Testis (tissue), 3 donors: Measurements from ENCODE around the gene CCRL2. TPM values are rescaled to one million over a fixed set of nuclear protein-coding genes. Genes with fewer than 3 reads are reported as not detected.

ENCODE experiments used
- DNase-seq: peaks from one replicate; pipeline ENCODE4 v3.0.0-alpha.2; 2019
- H3K27ac ChIP-seq, 2 donors: fragments of 200-600 bp; sonication (generic); one replicate each; pipeline ENCODE4 v1.5.1; 2019
- H3K27me3 ChIP-seq: fragments of 200-600 bp; sonication (generic); one replicate; pipeline ENCODE4 v1.5.1; 2019
- H3K36me3 ChIP-seq: fragments of 200-600 bp; sonication (generic); one replicate; pipeline ENCODE4 v1.5.1; 2017; ENCODE audit warnings: low read depth; ENCODE audit errors: missing control alignments
- H3K4me1 ChIP-seq: fragments of 200-600 bp; sonication (generic); one replicate; pipeline ENCODE4 v1.5.1; 2019
- H3K4me3 ChIP-seq, 2 donors: fragments of 200-600 bp; sonication (generic); one replicate each; pipeline ENCODE4 v1.5.1; 2017 to 2019
- H3K9me3 ChIP-seq: fragments of 200-600 bp; sonication (generic); one replicate; pipeline ENCODE4 v1.5.1; 2017
- POLR2A ChIP-seq: fragments of 450-650 bp; IDR thresholded peaks from one replicate; pipeline ENCODE4 v1.6.1; 2017; ENCODE audit warnings: antibody characterized with exemption, mild to moderate bottlenecking, moderate library complexity
- WGBS, 2 donors: methylation state at CpG; one replicate each; pipeline ENCODE4 v1.1.5; 2018; 5-methylcytosine and 5-hydroxymethylcytosine counted together
- intact Hi-C: fragments of 100-400 bp; cut with DNase I; formaldehyde crosslinking; loops from one replicate; pipeline ENCODE4 v1.15.1; 2023; ENCODE audit warnings: low total_unique reads
- polyA plus RNA-seq: library from polyadenylated mRNA; stranded (reverse); fragments of 350-450 nt; fragmentation: Illumina TruSeq; extraction: RNeasy Lipid Tissue Mini Kit (QIAGEN cat#74804); gene quantifications from one replicate; pipeline ENCODE4 v1.2.3, GENCODE V29; 2014; ENCODE audit warnings: low read depth, low replicate concordance; ENCODE audit not compliant: insufficient read depth
- total RNA-seq, 2 donors: library from RNA; depleted of rRNA; stranded (reverse); fragments of >200 nt; gene quantifications; one replicate each; pipeline ENCODE4 v1.2.3, GENCODE V29; 2016
- TF ChIP-seq, protein P1 (sequence below), 3 experiments: fragments of 450-650 bp in 2 of 3; fragments of 200-600 bp in 1 of 3; sonication (generic) in 1 of 3; IDR thresholded peaks; one replicate each; pipeline ENCODE4 v1.5.1; 2016 to 2019; ENCODE audit warnings: antibody characterized with exemption in 3 of 3, mild to moderate bottlenecking in 2 of 3, moderate library complexity in 1 of 3

CCRL2 gene
- total and polyA plus RNA-seq, 3 donors from 2014 or later: 0.31 to 1.2 (median 0.87) TPM

DNA sequence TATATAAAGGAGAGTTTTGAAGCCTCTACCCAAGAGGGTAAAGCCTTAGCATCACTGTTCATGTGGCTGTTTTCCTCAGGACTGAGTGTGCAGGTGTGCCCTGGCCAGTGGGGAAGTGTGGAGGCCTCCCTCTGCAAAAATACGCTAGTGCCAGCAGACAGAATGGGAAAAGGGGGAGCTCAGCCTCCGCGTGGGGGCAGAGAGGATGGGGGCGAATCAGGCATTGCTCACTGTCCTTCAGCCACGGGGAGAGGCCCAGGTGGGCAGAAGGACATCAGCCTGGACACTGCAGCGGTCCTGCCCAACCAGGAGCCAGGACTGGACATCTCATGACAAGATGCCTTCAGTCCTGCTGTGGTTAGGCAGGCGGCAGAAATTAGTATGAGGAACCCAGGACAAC, 47.5 kb downstream of the CCRL2 start:
- no peak for DNase-seq
- Histone ChIP-seq H3K36me3 (no peaks in the 10 kb centered on the region), H3K9me3 (no peaks in the 10 kb centered on the region), H3K27ac (no peak overlapping the region), H3K4me1 (no peaks in the 10 kb centered on the region), H3K4me3 (no peak overlapping the region), H3K27me3 (no peaks in the 10 kb centered on the region)
- TF ChIP-seq, protein P1, sequence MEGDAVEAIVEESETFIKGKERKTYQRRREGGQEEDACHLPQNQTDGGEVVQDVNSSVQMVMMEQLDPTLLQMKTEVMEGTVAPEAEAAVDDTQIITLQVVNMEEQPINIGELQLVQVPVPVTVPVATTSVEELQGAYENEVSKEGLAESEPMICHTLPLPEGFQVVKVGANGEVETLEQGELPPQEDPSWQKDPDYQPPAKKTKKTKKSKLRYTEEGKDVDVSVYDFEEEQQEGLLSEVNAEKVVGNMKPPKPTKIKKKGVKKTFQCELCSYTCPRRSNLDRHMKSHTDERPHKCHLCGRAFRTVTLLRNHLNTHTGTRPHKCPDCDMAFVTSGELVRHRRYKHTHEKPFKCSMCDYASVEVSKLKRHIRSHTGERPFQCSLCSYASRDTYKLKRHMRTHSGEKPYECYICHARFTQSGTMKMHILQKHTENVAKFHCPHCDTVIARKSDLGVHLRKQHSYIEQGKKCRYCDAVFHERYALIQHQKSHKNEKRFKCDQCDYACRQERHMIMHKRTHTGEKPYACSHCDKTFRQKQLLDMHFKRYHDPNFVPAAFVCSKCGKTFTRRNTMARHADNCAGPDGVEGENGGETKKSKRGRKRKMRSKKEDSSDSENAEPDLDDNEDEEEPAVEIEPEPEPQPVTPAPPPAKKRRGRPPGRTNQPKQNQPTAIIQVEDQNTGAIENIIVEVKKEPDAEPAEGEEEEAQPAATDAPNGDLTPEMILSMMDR (IDR thresholded peaks at IDR 0.05): no peak
- TF ChIP-seq POLR2A: no peak
- intact Hi-C loops: no loop called here
- WGBS, 2 donors: 70 to 88% methylated on average over 7 of the region's 7 CpGs

- no peaks in the 10 kb centered on the region for H3K4me1 ChIP-seq
- no peak overlapping the region for H3K27ac ChIP-seq
- intact Hi-C loops: no loop called here
- TF ChIP-seq POLR2A: no peak
- TF ChIP-seq, protein P1 (IDR thresholded peaks at IDR 0.05): no peak
- WGBS, 2 donors: 85 to 90% methylated on average over 18 to 21 of the region's 21 CpGs
- no peaks in the 10 kb centered on the region for H3K9me3 ChIP-seq
- H3K4me3 ChIP-seq: no peak overlapping the region
- no peaks in the 10 kb centered on the region for H3K36me3 ChIP-seq
- H3K27me3 ChIP-seq: no peaks in the 10 kb centered on the region
- DNase-seq: no peak
Measured at GRCh38 chr3:46455231-46456115, 48.4 kb downstream of the CCRL2 start.

DNA sequence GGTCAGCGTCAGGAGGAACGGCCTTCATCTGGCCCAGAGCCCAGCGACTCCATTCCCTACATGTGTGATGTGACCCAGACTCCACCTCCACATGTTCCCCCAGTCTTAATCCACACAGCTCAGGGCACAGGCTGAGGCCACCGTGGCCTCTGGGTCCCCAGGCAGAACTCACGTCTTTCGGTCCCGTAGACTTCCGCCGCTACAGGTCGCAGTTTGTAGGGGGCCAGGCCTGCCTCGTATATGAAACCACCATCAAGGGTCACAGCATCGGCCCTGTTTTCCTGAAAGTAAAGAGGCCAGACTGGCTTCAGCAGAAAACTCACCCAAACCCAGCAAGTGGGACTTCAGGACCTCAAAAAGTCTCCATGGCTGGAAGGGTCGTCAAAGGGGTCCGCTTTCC, 49.1 kb downstream of the CCRL2 start:
- H3K4me3 ChIP-seq: no peak overlapping the region
- no peaks in the 10 kb centered on the region for H3K27me3 ChIP-seq
- no peak overlapping the region for H3K27ac ChIP-seq
- no peaks in the 10 kb centered on the region for H3K4me1 ChIP-seq
- intact Hi-C loops: no loop called here
- 90 to 95% methylated on average over 12 to 14 of the region's 14 CpGs for WGBS, 2 donors
- H3K36me3 ChIP-seq: no peaks in the 10 kb centered on the region
- no peaks in the 10 kb centered on the region for H3K9me3 ChIP-seq
- DNase-seq: no peak
- TF ChIP-seq, protein P1 (IDR thresholded peaks at IDR 0.05): no peak
- TF ChIP-seq POLR2A: no peak

Other genes with a start within 250 kb of the CCRL2 start
- 1 to 10 TPM in 1 of 2 donors, under 1 TPM in 1; 0.16 to 1.8 TPM for gene CCR1, start 198.9 kb upstream of the CCRL2 start, total RNA-seq
- 4.9 TPM for gene CCR1, start 198.9 kb upstream of the CCRL2 start, polyA plus RNA-seq
- gene CCR3, start 164.8 kb upstream of the CCRL2 start, total RNA-seq: not detected
- gene CCR3, start 164.8 kb upstream of the CCRL2 start, polyA plus RNA-seq: not detected
- gene CCR2, start 53.1 kb upstream of the CCRL2 start, total RNA-seq: 1 to 10 TPM in 1 of 2 donors, not detected in 1; 1.2 TPM
- gene CCR2, start 53.1 kb upstream of the CCRL2 start, polyA plus RNA-seq: 2.7 TPM
- under 1 TPM in 1 of 2 donors, not detected in 1; 0.56 TPM for gene CCR5, start 36.3 kb upstream of the CCRL2 start, total RNA-seq
- gene CCR5, start 36.3 kb upstream of the CCRL2 start, polyA plus RNA-seq: 3.3 TPM
- gene LTF, start 57.6 kb downstream of the CCRL2 start, total RNA-seq: under 1 TPM; 0.31 to 0.43 TPM
- 7.8 TPM for gene LTF, start 57.6 kb downstream of the CCRL2 start, polyA plus RNA-seq
- 1 to 10 TPM in 1 of 2 donors, under 1 TPM in 1; 0.50 to 1.1 TPM for gene RTP3, start 90.7 kb downstream of the CCRL2 start, total RNA-seq
- gene RTP3, start 90.7 kb downstream of the CCRL2 start, polyA plus RNA-seq: 2.0 TPM
- under 1 TPM; 0.71 to 0.99 TPM for gene LRRC2, start 159.0 kb downstream of the CCRL2 start, total RNA-seq
- 2.2 TPM for gene LRRC2, start 159.0 kb downstream of the CCRL2 start, polyA plus RNA-seq
- not detected for gene FAM240A, start 205.3 kb downstream of the CCRL2 start, total RNA-seq
- gene FAM240A, start 205.3 kb downstream of the CCRL2 start, polyA plus RNA-seq: not detected